HL-60/S4 treated with phorbol 12-myristate 13-acetate at 8.2 ng/mL for 4 days and 3 days (cell line): ENCODE results near the gene SLC39A1.

ENCODE experiments used
- in situ Hi-C: fragments of 300-500 bp; cut with MboI; formaldehyde crosslinking; loops from 2 replicates; pipeline ENCODE4 v1.15.0; 2022; ENCODE audit warnings: low sequenced_read_pairs

SLC39A1 gene

GRCh38 chr1:153956997-153957715 lies 6.2 kb downstream of the SLC39A1 start:
- in situ Hi-C loops: no loop called here

- in situ Hi-C loops: no loop called here
Measured at GRCh38 chr1:153954826-153955225, 8.5 kb downstream of the SLC39A1 start.

- in situ Hi-C loops: no loop called here
Measured at GRCh38 chr1:153953859-153954365, 9.4 kb downstream of the SLC39A1 start.

- in situ Hi-C loops: no loop called here
Measured at GRCh38 chr1:153951801-153952200, 11.5 kb downstream of the SLC39A1 start.

- in situ Hi-C loops: no loop called here
Measured at GRCh38 chr1:153951183-153951582, 12.2 kb downstream of the SLC39A1 start.

GRCh38 chr1:153946622-153947241 lies 16.6 kb downstream of the SLC39A1 start, which contains the start of gene DENND4B:
DENND4B (minus strand) TSS chr1:153946718; CDS start chr1:153944374, 2,344 bp downstream.
- in situ Hi-C loops: no loop called here

- in situ Hi-C loops: no loop called here
Measured at GRCh38 chr1:153945795-153946621, 17.3 kb downstream of the SLC39A1 start.

GRCh38 chr1:153945131-153945794 lies 18.1 kb downstream of the SLC39A1 start:
- in situ Hi-C loops: no loop called here

GRCh38 chr1:153944827-153945117 lies 18.6 kb downstream of the SLC39A1 start:
- in situ Hi-C loops: no loop called here

GRCh38 chr1:153944005-153944826 lies 19.1 kb downstream of the SLC39A1 start:
- in situ Hi-C loops: no loop called here

- in situ Hi-C loops: no loop called here
Measured at GRCh38 chr1:153942766-153943549, 20.4 kb downstream of the SLC39A1 start.

GRCh38 chr1:153941826-153942725 lies 21.3 kb downstream of the SLC39A1 start:
- in situ Hi-C loops: no loop called here

GRCh38 chr1:153940756-153941155 lies 22.6 kb downstream of the SLC39A1 start:
- in situ Hi-C loops: no loop called here

- in situ Hi-C loops: no loop called here
Measured at GRCh38 chr1:153939476-153939875, 23.9 kb downstream of the SLC39A1 start.

GRCh38 chr1:153938996-153939395 lies 24.3 kb downstream of the SLC39A1 start:
- in situ Hi-C loops: no loop called here

- in situ Hi-C loops: no loop called here
Measured at GRCh38 chr1:153937331-153937730, 26.0 kb downstream of the SLC39A1 start.

- in situ Hi-C loops: no loop called here
Measured at GRCh38 chr1:153936011-153936802, 27.1 kb downstream of the SLC39A1 start.

GRCh38 chr1:153934746-153935145 lies 28.6 kb downstream of the SLC39A1 start:
- in situ Hi-C loops: no loop called here
